GM12873 (cell line): ENCODE results near the gene CD70.

Experiments
- CTCF ChIP-seq: IDR thresholded peaks from 2 replicates; pipeline ENCODE4 v1.5.1; 2012; ENCODE audit warnings: low read depth, mild to moderate bottlenecking, moderate library complexity, low read length, control low read depth; ENCODE audit not compliant: insufficient read depth; ENCODE audit errors: missing control alignments

CD70 gene

GRCh38 chr19:6590827-6591319 lies at the start of gene CD70:
Gene CD70 (minus strand): TSS chr19:6591150. CDS start chr19:6591002, 148 bp downstream.
- no peak for TF ChIP-seq CTCF

- TF ChIP-seq CTCF: no peak
Observed at GRCh38 chr19:6639439-6639838, 48.5 kb upstream of the CD70 start.

- TF ChIP-seq CTCF: peak; percentile 81
Observed at GRCh38 chr19:6632747-6633455, 42.0 kb upstream of the CD70 start.

- TF ChIP-seq CTCF: peak; percentile 78
Observed at GRCh38 chr19:6632002-6632621, 41.2 kb upstream of the CD70 start.

- TF ChIP-seq CTCF: no peak
Observed at GRCh38 chr19:6626764-6627163, 35.8 kb upstream of the CD70 start.

- no peak for TF ChIP-seq CTCF
Observed at GRCh38 chr19:6617374-6617773, 26.4 kb upstream of the CD70 start.

- no peak for TF ChIP-seq CTCF
Observed at GRCh38 chr19:6616011-6616410, 25.1 kb upstream of the CD70 start.
